Activated CD4-positive, alpha-beta T cell treated with anti-CD3 and anti-CD28 coated beads, Interleukin-2, amount 50 U/mL, for 24 hours (primary cell): ENCODE data around the gene LAMA1.

ENCODE experiments used
- DNase-seq, 2 donors: peaks; one replicate each; pipeline ENCODE4 v3.0.0-alpha.2; 2020; ENCODE audit warnings: low read depth in 1 of 2, low spot score in 1 of 2

LAMA1 gene

GRCh38 chr18:7000484-7001096 is 117.0 kb downstream of the LAMA1 start:
- DNase-seq = no peak

DNA sequence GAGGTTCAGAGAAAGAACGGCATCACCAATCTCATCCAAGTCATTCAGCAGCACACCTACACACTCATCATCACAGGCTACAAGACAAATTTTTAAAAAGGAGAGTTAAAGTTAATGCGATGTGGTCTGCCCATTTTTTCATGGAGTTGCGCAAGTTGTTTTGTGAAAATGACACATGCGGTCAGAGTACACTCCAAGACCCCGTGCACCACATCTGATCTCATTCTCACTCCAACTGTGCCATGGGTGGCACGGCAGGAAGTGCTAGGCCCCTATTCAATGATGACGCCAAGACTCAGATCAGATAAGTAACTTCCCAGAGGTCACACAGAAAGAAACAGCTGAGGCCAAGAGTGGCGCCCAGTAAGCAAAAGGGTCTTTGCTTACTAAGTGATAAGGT is 119.8 kb downstream of the LAMA1 start:
- DNase-seq = no peak

GRCh38 chr18:6994771-6995430 is 122.7 kb downstream of the LAMA1 start:
- no peak for DNase-seq

DNA sequence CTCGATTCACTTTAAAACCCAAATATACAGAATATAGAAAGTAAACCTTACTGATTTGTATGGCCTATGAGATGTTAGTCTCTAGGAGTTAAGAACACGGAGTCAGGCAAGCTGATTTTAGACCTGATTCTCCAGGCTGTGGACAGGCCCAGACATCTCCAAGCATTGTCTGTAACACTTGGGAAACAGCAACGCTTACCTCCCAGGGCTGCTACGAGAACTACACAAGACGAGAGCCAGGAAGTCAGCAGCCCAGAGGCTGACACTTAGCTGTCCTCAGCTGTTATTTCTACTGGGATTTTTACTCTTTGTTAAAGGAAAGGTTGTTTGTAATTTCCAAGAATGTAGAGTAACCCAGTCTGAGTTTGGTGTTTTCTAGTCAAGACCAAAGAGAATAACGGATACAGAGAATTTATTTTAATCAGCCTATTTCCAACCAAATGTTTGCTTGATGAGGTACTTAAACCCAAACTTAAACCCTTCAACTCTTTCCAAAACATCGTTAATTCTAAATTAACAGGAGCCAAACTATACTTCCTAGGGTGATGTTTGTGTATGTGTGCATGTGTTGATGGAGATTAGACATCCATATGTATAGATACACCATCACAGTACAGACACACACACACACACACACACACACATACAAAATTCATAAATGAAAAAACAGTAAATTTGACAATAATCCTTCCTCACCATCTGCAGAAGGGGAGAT is 123.4 kb downstream of the LAMA1 start:
- no peak for DNase-seq

DNA sequence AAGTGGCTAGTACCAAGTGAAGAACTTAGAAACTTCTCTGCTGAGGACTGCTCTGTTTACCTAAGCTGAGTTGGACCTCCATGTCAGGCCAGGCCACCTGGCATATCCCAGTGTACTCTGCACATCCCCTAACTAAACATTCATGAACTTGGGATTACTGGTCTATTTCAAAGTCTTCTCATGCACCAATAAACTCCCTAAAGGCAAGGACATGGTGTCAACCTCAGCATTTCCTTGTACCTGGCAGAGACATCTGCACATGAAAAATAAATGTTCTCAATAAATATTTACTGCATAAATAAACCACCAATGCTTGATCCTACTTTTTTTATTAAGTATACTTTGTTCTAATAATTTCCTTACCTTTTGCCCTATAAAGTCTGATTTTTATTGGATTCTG is 124.8 kb downstream of the LAMA1 start:
- no peak for DNase-seq

- DNase-seq = no peak
These were observed 134.2 kb downstream of the LAMA1 start for GRCh38 chr18:6983366-6983765.

DNA sequence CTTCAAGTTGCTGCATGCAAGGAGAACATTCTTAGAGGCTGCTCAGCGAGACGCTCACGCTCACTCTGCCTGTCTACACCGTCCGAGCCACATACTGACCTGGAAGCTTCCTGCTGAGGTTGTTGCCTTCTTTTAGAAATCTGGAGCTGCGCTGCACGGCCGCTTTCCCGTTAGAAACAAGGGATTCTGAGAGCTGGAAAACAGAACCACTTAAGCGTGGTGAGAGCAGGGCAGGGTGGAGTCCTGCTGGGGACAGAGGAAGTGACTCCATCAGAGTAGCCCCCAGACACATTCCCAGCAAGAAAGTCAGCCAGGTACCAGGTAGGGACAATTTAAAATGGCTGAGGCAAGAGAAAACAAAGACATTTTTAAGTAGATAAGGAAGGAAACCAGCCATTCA is 135.2 kb downstream of the LAMA1 start:
- DNase-seq = no peak

DNA sequence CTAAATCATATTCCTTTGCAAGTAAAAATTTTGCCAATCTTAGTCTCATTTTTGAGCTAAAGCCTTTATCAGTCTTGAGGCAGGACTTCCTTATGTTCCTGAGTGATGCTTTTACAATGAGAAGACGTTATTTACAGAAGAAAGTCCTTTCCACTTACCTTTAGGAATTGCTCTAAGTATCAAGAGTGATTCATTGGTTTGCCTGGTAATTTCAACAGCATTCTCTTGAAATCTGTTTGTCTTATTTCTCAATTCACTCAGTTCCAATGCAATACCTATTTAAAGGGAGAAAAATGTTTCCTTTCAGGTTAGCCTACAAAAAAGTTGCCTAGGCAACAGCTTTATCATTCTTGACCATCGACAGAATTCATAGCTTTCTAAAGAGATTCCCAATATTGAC is 137.2 kb downstream of the LAMA1 start:
- DNase-seq = no peak

- DNase-seq = no peak
These were observed 137.6 kb downstream of the LAMA1 start for GRCh38 chr18:6979954-6980353.

GRCh38 chr18:6976935-6977334 is 140.7 kb downstream of the LAMA1 start:
- DNase-seq = no peak

DNA sequence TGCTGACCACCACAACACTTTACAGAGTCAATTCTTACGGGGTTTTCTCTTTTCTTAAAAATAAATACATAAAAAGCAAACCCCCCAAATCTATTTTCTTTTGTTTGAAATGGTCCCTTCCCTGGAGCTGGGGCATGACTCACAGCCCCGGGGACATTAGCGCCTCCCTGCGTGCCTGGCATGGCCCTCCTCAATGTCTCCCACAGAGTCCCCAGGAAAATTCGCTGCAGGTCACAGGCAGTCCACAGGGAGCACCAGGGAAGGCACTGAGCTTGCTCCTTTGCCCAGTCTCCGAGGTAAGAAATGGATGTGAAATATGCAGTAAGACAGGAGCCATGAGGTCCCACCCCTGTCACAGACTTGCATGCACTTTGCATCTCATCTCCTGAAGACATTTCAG is 142.5 kb downstream of the LAMA1 start:
- DNase-seq = no peak

DNA sequence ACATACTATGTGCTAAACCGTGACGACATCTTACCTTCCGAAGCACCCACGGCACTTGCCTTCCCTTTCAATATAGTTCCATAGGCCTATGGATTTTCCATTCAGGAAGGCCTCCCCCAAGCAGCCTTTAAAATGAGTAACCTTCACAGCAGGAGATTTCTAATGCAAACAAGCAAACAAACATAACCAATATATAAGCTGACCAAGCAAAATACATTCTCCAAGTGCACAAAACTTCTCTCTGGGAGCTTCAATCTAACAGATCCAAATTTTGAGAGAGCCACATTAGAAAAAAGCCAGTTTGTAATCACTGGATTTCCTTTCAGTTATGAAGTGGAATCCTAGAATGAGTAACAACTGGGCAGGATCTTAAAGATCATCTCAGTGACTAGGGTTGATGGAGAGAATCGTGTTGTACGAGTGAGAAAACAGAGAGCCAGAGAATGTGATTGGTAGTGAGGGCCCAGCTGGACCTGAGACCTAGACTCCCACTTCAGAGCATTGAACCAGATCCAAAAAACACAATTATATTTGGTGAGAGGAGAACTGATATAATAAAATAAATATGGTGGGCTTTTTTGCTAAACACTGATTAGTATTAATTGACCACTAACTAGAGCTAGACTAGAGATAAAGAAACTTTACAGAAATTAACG is 145.6 kb downstream of the LAMA1 start:
- no peak for DNase-seq

- no peak for DNase-seq
These were observed 154.0 kb downstream of the LAMA1 start for GRCh38 chr18:6963452-6964097.

DNA sequence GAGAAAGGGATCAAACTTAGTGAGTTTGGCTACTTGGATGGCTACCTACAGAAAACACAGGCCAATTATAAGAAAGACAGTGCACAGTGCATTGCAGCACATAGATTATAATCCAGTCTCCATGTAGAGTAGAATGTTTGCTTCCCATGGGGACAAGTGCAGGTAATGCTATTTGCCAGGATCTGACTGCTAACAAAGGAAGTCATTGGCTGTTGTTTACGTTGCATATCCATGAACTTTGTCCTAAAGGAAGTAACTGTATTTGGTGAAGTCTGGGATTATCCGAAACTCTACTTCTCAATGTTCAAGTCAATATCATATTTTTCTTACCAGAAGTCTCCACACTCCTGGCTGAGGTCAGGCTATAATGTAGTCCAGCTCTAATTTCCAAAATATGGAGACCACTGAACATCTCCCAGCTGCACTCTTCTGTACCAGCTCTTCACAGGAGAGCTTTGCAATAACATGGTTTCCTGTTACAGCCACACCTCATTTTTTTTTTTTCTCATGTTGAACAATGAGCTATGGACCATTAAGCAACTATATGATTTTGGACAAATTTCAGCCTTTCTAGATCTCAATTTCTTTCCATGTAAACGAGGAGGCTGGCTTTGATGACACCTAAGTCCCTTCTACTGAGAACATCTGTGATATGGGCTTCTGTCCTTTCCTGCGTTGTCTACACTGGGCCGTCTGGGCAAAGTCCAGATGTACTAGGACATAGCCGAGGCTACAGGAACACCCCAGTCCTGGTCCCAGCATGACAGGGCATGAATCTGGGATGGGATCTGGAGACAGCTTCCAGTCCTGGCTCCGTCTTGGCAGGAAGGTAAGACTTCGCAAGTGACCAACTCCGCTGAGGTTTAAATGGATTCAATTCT is 154.8 kb downstream of the LAMA1 start:
- no peak for DNase-seq

DNA sequence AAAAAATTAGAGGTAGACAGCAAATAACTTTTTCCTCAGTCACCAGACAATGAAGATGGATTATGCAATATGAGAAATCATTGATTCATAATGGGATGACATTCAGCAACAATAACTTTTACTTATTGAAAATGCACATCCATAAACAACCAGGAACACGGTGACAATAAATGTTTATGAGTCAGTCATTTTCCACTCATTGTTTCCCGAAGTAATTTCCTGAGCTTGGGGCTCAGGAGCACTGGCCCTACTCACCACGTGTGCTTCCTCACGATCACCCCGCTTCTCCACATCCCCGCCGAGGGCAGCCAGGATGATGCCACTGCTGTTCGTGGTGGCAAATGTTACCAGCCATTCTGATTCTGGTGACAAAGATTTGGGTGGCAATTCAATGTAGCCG is 156.3 kb downstream of the LAMA1 start:
- no peak for DNase-seq

- no peak for DNase-seq
These were observed 156.9 kb downstream of the LAMA1 start for GRCh38 chr18:6960656-6961055.

- DNase-seq = no peak
These were observed 157.5 kb downstream of the LAMA1 start for GRCh38 chr18:6960124-6960523.

DNA sequence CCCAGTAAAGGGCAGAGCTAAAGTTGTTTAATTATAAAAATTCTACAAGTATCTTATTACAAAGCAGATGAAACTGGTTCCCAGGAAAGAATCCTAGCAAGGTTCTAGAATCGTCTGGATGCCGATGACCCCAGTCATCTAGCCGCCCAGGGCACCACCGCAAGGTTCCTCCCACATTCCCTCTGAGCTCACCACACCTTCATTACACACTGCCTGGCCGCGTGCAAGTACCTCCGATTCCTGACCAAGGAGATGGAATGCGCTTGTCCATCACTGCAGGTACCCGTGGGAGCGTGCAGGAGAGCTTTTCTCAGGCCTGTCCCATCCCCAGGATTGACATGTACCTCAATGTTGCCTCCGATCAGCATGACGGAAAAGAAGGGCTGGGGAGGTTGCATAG is 158.5 kb downstream of the LAMA1 start:
- no peak for DNase-seq

DNA sequence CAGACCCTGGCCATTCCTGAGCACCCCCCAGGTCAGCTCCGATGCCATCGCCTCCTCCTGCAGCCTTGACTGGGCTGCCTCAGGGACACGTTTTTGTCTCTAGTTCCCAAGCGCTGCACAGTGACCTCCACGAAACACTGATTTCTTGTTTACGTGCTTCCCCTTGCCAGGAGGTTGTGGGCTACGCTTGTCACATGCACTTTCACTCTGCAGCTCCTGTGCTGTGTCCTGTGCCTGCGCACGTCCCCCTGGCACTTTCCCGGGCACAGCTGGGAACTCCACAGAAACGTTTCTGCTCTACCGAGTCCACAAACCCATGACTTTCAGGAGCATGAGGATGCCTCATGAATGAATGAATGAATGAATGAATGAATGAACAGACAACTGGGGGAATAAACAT is 160.6 kb downstream of the LAMA1 start:
- DNase-seq = no peak

DNA sequence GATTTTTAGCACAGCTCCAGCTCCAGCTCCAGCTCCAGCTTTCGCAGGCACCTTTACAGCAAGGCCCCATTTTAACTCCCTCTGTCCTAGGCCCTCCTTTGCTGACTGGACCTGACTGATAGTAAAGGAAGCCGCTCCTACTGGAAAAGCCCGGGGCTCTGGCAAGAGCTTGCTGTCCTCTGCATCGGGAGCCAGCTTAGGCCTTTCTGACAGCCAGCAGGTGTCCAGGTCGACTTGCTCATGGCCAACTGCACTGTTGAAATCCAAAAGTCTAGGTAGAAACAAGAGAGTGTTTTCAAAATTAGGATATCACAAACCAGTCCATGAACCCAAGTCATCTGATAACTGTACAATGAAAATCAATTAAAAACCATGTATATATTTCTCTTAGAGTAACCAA is 161.1 kb downstream of the LAMA1 start:
- DNase-seq = no peak

GRCh38 chr18:6955304-6955703 is 162.3 kb downstream of the LAMA1 start:
- no peak for DNase-seq
